Activated naive CD4-positive, alpha-beta T cell (primary cell): Measurements from ENCODE around the gene MYO7B.

Experiments
- DNase-seq, 4 experiments: peaks; one replicate each; lab custom pipeline; 2025; lab: John Stamatoyannopoulos, UW

Gene MYO7B

DNA sequence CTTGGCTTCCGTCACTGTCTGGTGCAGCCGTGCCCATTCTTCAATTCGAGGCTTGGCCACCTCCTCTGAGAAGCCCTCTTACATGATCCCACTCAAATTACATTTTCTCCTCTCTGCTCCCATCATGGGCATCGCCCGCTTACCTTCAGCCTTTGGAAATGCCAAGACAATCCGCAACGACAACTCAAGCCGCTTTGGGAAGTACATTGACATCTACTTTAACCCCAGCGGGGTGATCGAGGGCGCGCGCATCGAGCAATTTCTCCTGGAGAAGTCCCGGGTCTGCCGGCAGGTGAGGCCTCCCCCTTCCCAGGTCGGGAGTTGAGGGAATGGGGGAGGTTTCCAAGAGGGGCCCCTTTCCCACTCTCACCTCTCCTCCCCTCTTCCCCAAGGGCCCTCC lies 38.3 kb downstream of the MYO7B start:
- DNase-seq: no peak

DNA sequence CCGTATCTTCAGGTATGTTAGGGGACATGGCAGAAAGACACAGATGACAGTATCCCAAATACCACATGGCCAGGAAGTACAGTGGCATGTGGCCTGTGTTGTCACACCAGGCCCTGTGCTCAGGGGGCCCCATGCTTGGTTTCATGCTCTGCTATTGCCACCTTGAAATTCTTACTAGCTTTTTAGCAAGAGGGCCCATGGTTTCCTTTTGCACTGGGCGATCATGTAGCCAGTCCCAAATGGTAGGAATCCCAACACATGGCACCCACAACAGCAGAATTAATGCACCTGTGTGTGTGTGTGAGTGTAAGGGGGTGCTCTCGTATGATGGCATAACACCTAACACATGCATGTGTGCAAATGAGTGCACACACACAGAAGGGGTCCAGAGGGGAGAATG lies 39.2 kb downstream of the MYO7B start:
- DNase-seq: no peak

DNA sequence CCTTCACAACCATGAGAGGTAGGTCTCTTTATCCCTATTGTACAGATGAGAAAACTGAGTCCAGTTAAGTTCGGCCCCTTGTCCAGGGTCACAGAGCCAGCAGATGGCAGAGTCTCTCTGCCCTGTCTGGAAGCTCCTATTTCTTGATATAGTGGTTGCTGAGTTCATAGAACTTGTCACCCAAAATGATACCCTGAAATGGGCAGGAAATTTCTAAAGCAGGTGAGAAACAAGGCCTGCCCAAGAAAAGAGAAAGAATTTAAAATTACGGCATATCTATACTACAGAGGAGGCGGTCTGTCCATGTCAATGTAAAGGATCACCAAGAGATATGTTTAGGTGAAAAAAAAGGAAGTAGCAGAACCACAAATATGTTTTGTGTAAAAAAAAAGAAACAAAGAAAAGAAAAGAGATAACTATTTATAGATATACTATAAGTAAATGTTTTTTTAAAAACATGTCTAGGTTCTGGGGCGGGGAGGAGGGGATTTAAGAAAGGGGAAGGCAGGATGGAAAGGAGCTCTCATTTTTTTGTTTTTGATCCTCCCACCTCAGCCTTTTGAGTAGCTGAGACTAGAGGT lies 39.8 kb downstream of the MYO7B start:
- DNase-seq: no peak

DNA sequence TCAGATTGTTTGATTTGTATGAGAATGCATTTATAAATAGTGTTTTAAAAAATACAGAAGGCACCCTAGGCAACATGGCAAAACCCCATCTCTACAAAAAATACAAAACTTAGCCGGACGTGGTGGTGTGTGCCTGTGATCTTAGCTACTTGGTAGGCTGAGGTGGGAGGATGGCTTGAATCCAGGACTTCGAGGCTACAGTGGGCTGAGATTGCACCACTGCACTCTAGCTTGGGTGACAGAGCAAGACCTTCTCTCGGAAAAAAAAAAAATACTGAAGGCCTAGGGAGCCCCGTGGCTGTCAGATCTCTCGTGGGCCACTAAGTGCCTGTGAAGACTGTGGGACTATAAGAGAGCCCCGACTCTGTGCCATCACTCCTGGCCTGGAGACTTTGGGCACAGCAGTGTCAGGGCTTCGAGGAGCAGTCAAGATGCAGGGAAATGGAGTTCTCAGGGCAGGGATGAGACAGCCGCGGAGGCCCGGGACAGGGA lies 40.5 kb downstream of the MYO7B start:
- no peak for DNase-seq

DNA sequence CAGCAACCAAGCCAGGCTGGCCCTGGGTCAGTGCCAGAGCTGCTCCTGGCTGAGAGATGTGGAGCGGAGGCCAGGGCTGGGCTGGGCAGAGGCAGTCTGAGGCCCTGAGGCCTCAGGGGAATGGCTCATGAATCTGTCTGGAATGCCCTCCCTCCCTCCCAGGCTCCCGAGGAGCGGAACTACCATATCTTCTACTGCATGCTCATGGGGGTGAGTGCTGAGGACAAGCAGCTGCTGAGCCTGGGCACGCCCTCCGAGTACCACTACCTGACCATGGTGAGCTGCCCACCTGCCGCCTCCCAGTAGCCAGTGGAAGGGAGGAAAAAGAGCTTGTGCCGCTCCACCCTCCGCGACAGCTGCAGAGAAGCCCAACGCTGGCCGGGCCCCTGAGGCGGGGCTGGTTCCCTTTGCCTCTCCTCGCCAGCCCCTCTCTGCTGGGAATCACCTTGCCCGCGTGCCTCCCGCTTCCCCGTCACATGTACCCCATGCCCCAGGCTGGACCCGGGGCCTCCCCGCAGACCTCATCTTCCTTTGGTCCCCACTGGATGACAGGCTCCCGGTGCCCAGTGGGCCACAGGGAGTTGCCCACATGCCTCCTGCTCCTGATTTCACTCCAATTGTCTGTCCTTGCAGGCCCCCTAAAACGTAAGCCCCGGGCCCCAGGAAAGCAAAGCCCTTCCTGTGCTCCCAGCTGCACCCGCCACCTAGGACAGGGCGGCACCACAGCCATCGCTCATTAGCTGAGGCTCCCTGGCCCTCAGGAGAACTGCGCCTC lies 41.1 kb downstream of the MYO7B start:
- no peak for DNase-seq

DNA sequence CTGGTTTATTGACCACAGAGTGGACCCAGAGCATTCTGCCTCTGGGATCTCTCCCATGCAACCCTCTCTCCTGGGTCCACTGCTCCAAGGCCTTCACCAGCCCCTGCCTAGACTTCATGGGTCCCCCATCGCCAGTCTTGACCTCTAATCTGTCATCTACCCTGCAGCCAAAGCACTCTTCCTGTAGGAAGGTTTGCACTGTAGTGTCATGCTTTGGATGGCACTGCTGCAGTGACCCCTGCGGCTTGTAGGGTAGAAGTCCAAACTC lies 41.7 kb downstream of the MYO7B start:
- DNase-seq: no peak

DNA sequence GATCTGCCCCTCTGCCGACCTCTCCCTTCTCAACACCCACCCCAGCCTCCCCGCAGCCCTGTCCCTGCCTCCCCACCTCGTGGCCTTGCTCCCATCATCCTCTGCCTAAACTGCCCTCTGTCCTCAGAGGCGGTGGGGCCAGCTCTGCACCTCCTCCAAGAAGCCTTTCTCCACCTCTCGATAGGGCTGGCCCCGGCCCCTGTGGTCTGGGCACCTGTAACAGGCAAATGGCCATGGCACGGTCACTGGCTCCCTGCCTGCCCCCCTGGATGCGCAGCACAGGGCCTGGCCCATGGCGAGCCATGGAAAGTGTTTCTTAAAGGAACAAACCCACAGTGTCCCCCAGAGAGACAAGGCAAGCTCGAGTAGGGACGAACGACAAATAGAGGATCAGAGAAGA lies 42.0 kb downstream of the MYO7B start:
- no peak for DNase-seq

DNA sequence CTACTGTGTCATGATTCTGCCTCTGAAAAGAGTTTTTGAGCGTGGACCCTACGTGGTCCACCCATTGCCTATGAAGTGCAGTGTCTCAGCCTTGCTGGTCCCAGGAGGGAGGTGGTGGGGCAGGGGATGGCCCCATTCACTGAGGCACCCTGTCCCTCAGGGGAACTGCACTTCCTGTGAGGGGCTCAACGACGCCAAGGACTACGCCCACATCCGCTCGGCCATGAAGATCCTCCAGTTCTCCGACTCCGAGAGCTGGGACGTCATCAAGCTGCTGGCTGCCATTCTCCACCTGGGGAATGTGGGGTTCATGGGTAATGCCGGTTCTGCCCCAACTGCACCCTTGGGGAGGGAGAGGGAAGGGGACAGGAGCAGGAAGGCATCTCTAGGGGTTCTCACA lies 42.5 kb downstream of the MYO7B start:
- no peak for DNase-seq

DNA sequence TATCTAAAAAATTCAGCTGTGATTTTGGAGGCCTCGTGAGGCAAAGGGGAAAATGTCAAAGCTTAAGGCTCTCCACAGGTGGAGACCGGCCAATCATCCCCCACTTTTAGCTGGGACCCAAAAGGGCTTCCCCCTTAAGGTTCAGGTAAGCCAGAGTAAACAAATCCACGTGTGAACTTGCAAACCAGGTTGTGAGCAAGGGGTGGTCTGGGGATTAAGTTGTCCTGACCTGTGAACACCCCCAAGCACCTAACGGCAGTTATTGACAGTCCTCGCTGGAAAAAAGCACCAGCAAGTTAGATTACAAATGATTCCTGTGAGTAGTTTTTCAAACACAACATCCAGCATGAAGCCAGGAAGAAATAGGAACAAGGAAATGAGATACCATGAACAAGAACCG lies 42.9 kb downstream of the MYO7B start:
- no peak for DNase-seq

DNA sequence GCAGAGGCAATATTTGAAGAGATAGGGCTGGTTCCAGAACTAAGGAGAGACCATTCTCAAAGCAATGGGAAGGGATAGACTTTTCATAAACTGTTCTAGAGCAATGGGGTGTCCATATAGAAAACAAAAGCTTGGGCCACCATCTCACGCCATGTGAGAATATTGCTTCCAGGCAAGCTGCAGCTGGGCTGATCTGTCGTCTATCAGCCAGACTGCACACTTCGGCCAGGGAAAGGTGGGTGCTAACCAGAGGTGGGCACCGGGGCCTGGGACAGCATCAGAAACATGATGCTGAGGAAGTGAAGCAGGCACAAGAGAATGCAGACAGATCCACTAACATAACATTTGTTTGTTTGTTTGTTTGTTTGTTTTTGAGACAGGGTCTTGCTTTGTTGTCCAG lies 43.7 kb downstream of the MYO7B start:
- no peak for DNase-seq

DNA sequence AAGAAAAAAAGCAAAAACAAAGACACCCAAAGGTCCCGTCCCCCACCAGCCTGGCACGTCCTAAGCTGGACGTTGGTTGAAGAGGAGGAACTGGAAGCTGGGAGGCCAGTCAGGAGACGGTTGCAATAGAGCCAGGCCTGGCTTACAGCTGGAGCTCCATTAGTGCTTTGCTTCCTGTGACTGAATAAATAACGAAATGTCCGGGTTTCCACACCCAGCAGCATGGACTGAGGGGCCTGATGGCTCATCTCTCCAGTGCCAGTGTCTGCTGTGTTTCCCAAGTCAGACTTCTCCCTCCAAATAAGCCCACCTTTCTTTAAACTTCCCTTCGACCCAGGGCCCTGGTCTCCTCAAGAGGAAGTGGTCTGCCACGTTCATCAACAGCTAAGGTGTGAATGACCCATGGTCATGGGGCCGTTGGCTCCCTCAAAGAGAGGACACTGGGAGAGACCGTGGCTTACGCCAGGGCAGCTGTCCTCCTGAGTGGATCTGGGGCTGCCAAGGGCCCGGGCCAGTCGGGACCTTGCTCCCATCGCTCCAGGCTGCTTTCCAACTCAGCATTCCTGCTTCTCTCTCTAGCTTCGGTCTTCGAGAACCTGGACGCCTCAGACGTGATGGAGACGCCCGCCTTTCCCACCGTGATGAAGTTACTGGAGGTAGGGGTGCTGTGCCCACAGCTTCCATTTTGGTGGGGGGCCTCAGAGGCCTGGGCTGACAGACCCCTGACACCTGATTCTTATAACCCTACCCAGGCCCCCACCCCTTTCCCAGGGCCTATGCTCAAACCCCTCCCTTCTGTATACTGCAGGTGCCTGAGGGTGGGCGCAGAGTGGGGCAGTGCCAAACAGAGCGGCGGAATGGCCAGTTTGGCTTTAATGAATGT lies 44.9 kb downstream of the MYO7B start:
- DNase-seq: no peak

DNA sequence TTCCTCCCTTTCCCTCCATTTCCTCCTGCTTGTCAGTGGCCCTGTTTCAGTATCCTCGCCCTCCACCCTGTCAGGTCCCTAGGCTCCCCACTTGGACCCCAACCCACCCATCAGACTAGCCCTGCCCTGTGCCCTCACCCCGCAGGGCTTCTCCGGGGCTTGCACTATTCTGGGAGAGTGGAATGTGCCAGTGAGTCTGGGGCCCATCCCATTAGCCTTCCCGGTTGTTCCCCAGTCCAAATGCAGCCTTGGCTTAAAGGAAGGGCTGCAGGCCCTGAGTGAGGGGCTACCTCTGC lies 45.5 kb downstream of the MYO7B start:
- DNase-seq: no peak

DNA sequence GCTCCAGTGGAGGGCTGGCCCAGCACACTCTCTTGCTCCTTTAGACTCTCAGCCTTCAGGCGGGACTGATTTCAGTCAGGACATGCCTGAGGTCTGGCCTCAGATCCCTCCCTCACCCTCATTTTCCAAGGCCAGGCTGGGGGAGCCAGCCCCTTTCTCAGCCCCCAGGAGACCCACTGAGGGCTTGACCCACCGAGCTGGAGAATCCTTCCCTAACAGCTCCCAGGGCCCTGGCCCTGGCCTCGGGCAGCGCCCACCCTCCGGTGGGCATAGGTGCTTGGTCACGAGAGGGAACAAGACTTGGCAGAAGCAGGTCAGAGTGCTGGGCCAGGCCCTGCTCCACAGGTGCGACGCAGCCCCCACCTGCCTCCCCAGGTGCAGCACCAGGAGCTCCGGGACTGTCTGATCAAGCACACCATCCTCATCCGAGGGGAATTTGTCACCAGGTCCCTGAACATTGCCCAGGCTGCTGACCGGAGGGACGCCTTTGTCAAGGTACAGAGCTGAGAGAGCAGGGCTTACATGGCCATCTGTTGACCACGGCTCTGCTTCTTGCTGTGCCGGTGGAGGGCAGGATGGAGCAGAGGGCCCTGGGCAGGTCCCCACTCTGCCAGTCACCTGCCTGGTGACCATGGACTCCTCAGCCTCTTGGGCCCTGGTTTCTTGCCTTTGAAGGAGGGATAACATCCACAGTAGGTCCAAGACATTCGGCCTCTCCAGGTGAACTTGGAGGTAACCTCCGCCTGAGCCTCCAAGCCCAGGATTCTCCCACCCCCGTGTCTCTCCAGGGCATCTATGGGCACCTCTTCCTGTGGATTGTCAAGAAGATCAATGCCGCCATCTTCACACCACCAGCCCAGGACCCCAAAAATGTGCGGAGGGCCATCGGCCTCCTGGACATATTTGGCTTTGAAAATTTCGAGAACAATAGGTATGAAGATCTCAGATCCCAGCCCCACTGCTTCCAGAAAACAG lies 46.3 kb downstream of the MYO7B start:
- DNase-seq: no peak

DNA sequence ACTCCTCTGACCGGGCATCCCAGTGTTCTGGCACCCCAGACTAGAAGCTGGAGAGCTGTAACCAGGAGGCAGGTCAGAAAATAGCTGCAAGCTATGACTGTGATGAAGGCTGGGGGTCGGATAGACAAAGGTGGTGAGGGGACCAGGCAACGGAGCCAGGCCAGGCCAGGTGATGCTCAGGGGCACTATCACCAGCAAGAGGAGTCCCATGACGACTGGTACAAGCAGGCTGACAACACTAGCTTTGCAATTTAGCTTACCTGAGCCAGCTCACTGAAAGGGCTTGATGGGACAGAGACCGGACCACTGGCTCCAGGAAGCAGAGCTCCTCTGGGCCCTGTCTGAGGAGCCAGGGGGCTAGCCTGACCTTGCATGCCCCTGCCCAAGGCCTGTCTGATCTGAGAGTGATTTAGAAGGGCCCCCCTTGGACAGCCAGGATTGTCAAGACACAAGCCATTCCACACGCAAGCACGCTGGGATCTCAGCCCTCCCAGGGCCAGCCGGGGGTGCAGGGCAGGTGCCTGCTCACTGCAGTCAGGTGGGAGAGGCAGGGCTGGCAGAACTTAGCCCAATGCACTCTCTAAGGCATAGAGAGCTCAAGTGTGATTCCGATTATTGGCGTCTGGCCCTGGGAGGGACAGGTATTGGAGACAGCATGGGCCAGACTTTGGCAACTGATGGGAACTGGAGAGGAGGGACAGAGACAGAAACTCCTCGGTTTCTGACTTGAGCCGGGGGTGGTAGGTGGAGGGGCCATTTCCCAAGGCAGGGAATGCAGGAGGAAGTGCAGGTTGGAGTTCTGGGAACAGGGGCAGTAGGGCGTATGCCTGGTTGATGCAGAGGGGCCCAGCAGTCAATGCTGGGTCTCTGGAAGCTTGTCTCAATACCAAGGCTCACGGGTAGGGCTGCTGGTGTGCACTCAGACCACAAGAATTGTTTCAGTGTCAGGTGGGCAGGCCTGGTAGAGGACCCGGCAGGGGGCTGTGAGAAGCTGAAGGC lies 47.7 kb downstream of the MYO7B start:
- DNase-seq: no peak

DNA sequence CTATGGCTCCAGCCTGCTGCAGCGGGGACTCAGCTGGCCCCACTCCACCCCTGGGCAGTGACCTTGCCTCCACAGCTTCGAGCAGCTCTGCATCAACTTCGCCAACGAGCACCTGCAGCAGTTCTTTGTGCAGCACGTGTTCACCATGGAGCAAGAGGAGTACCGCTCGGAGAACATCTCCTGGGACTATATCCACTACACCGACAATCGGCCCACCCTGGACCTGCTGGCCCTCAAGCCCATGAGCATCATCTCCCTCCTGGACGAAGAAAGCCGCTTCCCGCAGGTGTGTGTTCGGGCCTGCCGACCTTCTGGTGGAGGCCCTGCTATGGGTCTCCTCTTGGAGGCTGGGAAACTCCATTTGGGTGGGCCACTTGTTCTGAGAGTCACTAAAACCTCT lies 48.6 kb downstream of the MYO7B start:
- no peak for DNase-seq

DNA sequence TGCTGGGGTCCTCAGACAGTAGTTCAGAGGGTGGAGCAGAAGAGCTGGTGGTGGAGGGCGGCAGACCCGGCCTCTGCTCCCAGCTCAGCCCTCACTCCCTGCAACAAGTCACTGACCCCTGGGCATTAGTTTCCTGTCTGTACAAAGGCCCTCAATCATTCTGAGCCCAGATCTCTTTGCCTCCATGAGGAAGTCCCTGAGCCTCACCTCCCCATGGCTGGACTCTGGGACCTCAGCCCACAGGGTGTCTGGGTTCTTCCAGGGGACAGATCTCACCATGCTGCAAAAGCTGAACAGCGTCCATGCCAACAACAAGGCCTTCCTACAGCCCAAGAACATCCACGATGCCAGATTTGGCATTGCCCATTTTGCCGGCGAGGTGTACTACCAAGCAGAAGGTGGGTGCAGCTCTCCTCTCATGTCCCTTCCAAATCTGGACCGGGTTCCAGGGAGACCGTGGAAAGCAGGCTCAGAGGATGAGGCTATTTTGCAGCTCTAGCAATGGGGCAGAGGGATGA lies 49.1 kb downstream of the MYO7B start:
- DNase-seq: no peak

DNA sequence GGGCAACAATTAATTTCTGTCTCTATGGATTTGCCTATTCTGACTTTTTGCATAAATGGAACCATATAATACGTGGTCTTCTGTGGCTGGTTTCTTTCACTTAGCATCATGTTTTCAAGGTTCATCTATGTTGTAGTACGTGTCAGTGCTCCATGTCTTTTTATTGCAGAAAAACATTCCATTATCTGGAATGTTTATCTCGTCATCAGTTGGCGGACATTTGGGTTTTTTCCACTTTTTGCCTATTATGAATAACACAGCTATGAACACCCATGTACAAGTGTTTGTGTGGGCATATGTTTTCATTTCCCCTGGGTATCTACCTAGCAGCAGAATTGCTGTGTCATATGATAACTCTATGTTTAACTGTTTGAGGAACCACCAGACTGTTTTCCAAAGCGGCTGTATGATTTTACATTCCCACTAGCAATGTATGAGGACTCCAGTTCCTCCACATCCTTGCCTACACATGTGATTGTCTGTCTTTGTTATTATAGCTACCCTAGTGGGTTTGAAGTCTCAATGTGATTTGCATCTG lies 49.9 kb downstream of the MYO7B start:
- no peak for DNase-seq

DNA sequence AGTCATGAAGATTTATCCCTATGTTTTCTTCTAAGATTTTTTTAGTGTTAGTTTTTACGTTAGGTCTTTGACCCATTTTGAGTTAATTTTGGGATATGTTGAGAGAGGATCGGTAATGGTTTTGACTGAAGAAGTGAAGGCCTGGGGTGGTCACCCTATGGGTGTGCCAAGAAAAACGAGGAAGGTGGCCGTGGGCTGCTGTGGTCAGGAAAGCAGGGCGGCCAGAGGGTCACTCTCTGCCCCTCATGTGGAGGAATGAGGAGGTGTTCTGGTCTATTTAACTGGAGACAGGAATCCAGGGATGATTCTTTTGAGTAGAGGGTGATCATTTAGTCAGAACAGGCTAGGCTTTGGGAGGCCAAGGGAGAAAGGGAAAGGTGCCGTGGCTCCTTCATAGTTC lies 50.7 kb downstream of the MYO7B start:
- no peak for DNase-seq

DNA sequence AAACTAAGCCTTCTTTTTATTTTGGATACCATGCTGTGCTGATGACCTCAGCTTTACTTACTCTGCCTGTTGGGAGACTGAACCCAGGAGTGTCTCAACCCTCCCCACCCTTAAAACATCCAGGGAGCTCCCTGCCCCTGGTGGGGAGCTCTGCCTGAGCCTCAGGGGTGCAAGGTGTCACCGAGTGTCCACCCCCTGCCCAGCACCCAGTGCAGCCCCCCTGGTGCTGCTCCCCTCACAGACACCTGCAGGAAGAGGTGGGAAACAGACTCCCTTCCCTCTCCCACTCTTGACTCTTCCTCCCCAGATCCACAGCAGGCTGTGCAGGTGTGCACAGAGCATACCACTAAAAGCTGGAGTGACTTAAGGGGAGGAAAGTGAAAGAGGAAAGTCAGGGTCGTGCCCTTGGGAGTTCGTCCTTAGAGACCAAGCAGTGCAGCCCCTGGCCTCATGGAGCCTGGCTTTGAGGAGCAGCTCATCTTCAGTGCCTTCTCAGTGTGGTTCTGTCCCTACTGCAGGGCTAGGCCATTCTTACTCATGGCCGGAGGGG lies 51.3 kb downstream of the MYO7B start:
- DNase-seq: no peak

DNA sequence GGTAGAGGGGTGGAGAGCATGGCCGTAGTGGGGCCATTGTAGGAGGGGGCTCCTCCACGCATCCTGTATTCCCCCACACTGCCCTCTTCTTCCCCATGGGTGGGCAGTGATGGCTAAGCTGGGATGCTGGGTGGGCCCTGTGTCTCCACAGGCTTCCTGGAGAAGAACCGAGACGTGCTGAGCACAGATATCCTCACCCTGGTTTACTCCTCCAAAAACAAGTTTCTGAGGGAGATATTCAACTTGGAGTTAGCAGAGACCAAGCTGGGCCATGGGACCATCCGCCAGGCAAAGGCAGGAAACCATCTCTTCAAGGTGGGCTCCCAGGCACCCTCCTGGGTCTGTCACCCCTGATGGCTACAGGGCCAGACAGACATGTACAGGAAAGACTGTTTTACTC lies 52.8 kb downstream of the MYO7B start:
- no peak for DNase-seq
